Iris pigment epithelial cell (primary cell): ENCODE results near the gene TRDN.
"Not testable (repeated sequence)": the region's sequence is repeated elsewhere in the genome, so short reads cannot be mapped to it uniquely, and the experiment has no call there.

ENCODE experiments used
- DNase-seq: peaks from one replicate; pipeline ENCODE4 v3.0.0-alpha.2; 2011; ENCODE audit warnings: low read depth

The TRDN gene

GRCh38 chr6:123562677-123563076, 74.1 kb downstream of the TRDN start:
- no peak for DNase-seq

GRCh38 chr6:123562264-123562663, 74.5 kb downstream of the TRDN start:
- DNase-seq = no peak

GRCh38 chr6:123559816-123560215, 76.9 kb downstream of the TRDN start:
- not testable (repeated sequence) for DNase-seq

GRCh38 chr6:123557474-123557873, 79.3 kb downstream of the TRDN start:
- not testable (repeated sequence) for DNase-seq

GRCh38 chr6:123551939-123552707, 84.6 kb downstream of the TRDN start:
- no peak for DNase-seq

GRCh38 chr6:123550052-123550617, 86.6 kb downstream of the TRDN start:
- no peak for DNase-seq

- no peak for DNase-seq
These were observed 87.3 kb downstream of the TRDN start for GRCh38 chr6:123549476-123549875.

GRCh38 chr6:123547216-123547978, 89.4 kb downstream of the TRDN start:
- no peak for DNase-seq

- no peak for DNase-seq
These were observed 90.2 kb downstream of the TRDN start for GRCh38 chr6:123546537-123546936.

GRCh38 chr6:123541462-123541861, 95.3 kb downstream of the TRDN start:
- DNase-seq = no peak

- no peak for DNase-seq
These were observed 102.7 kb downstream of the TRDN start for GRCh38 chr6:123533862-123534648.

- no peak for DNase-seq
These were observed 106.9 kb downstream of the TRDN start for GRCh38 chr6:123529843-123530242.

GRCh38 chr6:123529058-123529457, 107.7 kb downstream of the TRDN start:
- no peak for DNase-seq

GRCh38 chr6:123527406-123527805, 109.3 kb downstream of the TRDN start:
- DNase-seq = no peak

GRCh38 chr6:123526128-123526527, 110.6 kb downstream of the TRDN start:
- no peak for DNase-seq

GRCh38 chr6:123524781-123525180, 112.0 kb downstream of the TRDN start:
- no peak for DNase-seq

GRCh38 chr6:123520217-123520616, 116.5 kb downstream of the TRDN start:
- DNase-seq = no peak

GRCh38 chr6:123519189-123519505, 117.6 kb downstream of the TRDN start:
- DNase-seq = no peak

GRCh38 chr6:123518441-123519188, 118.1 kb downstream of the TRDN start:
- no peak for DNase-seq

- DNase-seq = no peak
These were observed 121.0 kb downstream of the TRDN start for GRCh38 chr6:123515715-123516114.

- no peak for DNase-seq
These were observed 127.6 kb downstream of the TRDN start for GRCh38 chr6:123509112-123509511.

GRCh38 chr6:123508290-123508689, 128.5 kb downstream of the TRDN start:
- DNase-seq = no peak
